GM18517 (cell line): ENCODE results near the gene PI4KB.
"Not testable (repeated sequence)": the region's sequence is repeated elsewhere in the genome, so short reads cannot be mapped to it uniquely, and the experiment has no call there.

ENCODE experiments used
- ATAC-seq: cut with Tn5 transposase; IDR thresholded peaks from one replicate; pipeline ENCODE4 v1.9.1; 2021; ENCODE audit warnings: mild to moderate bottlenecking, moderate library complexity; ENCODE audit not compliant: unreplicated experiment

The PI4KB gene

DNA sequence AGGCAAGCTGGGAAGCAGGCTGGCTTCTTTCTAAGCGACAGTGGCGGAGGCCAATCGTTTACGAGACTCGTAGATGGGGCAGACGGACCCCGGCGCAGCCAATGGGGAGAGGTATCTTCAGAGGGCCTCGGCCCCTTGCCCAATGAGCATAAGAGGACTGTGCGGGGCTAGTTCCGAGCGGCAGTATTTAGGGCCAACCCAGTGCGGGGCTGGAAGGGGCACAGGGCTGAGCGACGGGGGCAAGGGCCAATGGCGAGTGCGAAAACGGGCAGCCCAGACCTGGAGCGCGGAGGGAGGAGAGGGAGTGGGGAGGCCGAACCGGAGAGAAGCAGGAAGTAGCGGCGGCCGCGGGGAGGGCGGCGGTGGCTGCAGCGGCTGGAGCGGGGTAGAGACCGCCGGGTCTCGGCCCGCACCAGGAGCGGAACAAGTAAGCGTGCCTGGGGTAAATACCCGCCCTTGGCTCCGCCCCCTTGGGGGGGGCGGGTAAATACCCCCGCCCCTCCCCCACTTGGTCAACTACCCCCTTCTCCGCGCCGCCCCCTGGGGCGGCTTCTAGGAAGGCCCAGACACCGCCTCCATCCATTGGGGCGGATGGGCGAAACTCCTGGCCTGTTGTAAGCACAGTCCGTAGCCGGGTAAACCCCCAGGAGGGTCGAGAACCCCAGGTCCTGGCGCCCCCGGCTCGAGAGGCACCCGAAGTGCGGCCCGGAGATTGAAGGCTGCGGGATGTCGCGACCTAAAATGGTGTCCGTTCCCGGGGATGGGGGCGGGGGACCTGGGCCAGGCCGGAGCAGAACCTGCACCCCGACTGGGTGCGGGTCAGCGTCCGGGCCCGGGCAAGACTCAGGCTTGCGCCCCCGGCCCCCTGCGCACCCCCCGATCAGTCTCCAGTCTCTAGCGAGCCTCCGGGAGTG, 45.0 kb downstream of the PI4KB start, which contains the start of gene ZNF687:
Gene ZNF687 (plus strand): TSS at position 331 of the 914 bp plus-strand sequence. CDS start 3,993 bp downstream, outside the sequence.
- ATAC-seq, result peak; percentile 86

DNA sequence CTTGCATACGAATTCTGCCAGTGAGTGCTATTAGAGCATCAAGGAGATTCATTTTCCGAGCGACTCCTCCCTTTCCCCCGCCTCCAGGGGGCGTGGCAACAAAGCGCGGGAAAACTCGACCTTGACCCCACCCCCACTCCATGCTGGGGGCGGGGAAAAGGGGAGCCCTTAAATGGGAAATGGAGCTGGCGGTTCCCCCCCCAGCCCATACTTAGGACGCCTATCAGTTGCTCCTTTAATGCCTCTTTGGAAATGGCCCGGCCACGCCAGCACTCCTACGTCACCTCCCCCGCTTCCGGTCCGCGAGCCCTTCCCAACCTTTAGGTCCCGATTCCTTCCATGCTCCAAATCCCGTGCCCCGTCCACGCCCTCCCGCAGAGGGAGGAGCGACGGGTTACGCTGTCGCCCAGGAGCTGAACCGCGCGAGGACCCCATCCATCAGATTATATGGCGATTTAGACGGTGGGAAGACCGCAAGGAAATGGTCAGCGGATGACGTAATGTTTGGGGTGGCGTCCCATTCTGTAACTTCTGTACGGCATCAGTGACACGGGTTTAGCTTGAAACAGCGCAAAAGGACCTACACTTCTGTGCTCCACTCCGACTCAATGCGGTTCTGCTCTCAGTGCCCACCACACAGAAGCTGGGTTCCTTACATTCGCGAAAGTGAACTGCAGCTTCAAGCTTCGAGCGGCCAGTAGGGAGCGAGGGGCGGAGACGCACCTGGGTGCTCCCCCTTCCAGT, 45.8 kb downstream of the PI4KB start:
- ATAC-seq, result peak; percentile 40

DNA sequence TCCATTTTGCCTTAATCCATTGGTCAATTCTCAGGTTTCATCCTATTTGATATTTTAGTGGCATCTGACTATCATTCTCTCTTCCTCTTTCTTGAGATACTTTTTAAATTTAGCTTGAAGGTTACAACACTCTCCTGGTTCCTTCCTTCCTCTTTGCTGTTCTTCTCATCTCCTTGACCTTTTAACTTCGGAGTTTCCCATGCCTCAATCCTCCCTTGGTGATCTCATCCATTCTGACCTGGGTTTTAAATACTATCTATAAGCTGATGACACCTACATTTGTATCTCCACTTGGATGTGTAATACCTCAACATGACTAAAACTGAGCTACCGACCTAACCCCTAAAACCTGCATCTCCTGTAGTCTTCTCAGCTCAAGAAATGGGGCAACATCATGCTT, 50.0 kb downstream of the PI4KB start:
- ATAC-seq, result no peak

DNA sequence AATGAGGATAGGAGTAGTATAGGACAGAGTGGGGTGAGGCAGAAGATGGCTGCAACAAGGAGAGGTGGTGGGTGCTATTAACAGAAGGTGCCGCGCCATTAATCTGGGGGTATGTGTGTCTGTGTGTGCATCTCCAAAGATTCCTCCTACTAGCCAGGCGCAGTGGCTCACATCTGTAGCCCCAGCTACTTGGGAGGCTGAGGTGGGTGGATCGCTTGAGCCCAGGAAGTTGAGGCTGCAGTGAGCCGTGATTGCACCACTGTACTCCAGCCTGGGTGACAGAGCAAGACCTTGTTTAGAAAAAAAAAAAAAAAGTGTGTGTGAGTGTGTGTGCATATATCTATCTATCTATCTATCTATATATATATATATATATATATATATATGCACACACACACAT, 51.9 kb downstream of the PI4KB start:
- not testable (repeated sequence) for ATAC-seq

GRCh38 chr1:151273924-151274466, 53.2 kb downstream of the PI4KB start:
- ATAC-seq, result no peak

GRCh38 chr1:151267760-151268159, 59.5 kb downstream of the PI4KB start:
- no peak for ATAC-seq

DNA sequence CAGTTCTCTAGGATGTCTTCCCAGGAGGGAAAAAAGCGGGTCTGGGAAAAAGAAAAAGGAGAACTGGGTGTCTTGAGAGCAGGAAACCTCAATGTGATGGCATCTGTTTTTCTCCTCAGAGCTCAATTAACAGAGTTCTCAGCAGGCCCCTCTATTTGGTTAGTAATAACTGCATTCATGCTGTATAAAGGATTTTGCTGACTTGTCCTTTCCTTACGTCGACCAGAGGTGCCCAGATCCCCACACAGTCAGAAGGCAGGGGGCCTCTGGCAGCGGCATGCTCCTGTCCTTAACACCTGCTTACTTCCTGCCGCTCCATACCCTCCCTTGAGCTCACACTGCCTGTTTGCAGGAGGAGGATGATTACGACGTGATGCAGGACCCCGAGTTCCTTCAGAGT, 60.4 kb downstream of the PI4KB start:
- no peak for ATAC-seq

DNA sequence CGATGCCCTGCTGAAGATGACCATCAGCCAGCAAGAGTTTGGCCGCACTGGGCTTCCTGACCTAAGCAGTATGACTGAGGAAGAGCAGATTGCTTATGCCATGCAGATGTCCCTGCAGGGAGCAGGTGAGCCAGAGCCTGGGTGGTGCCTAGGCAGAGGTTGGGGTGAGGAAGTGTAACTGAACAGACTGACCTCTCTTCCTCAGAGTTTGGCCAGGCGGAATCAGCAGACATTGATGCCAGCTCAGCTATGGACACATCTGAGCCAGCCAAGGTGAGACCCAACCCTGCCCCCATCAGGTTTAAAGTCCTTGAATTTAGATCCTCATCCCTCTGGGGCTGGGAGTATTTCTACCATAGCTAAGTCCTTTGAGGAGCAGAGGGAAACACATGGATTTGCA, 60.9 kb downstream of the PI4KB start:
- no peak for ATAC-seq

- ATAC-seq, result no peak
Observed at GRCh38 chr1:151265446-151266236, 61.6 kb downstream of the PI4KB start.

DNA sequence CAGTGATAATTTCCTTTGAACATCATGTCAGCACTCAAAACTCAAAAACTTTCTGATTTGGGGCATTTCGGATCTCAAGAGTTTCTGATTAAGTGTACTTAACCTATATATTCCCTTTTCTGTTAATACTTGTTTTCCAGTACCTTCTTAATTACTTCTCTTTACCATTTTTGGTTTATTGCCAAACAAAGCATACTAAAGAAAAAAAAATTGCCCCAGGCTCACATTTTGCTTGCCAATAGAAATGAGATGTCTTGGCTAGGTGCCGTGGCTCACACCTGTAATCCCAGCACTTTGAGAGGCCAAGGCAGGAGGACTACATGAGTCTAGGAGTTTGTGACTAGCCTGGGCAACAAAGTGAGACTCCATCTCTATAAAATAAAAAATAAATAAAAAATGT, 67.9 kb downstream of the PI4KB start:
- no peak for ATAC-seq

- no peak for ATAC-seq
Observed at GRCh38 chr1:151255381-151255780, 71.8 kb downstream of the PI4KB start.

DNA sequence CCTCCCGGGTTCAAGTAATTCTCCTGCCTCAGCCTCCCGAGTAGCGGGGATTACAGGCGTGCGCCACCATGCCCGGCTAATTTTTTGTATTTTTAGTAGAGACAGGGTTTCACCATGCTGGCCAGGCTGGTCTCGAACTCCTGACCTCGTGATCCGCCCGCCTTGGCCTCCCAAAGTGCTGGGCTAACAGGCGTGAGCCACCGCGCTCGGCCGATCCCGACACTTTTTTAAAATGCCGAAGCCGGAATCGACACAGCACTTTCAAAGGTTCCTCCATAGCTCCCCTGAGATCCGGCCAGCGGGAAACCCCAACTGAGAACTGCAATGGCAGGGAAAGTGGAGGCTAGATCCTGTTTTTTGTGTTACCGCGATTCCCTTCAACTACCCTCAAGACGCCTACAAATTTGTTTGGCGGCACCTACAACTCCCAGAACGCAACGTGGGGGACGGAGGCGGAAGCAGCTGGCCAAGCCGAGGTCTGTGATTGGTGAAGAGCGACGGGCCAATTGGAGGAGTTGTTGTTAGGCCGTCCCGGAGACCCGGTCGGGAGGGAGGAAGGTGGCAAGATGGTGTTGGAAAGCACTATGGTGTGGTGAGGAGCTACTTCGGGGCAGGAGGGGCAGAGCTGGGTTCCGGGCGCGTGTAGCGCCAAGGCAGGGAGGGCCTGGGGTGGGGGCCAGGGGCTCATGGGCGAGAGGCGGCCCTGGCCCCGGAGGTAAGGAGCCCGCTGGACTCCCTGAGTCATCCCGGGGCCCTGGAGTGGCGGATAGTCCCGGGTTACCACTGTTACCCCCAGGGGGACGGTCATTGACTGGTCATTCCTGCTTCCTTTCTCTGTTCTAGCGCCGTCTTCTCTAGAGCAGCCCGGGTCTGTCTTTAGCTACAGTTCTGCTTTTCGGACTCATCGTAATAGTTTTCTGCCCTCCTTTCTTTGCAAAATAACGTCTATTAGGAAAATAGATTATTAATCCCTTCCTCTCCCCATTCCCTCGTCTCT, 72.7 kb downstream of the PI4KB start, which contains the start of gene PSMD4:
Gene PSMD4 (plus strand): TSS at position 518 of the 997 bp plus-strand sequence. CDS start 49 bp downstream, at position 567.
- peak; percentile 95 for ATAC-seq

DNA sequence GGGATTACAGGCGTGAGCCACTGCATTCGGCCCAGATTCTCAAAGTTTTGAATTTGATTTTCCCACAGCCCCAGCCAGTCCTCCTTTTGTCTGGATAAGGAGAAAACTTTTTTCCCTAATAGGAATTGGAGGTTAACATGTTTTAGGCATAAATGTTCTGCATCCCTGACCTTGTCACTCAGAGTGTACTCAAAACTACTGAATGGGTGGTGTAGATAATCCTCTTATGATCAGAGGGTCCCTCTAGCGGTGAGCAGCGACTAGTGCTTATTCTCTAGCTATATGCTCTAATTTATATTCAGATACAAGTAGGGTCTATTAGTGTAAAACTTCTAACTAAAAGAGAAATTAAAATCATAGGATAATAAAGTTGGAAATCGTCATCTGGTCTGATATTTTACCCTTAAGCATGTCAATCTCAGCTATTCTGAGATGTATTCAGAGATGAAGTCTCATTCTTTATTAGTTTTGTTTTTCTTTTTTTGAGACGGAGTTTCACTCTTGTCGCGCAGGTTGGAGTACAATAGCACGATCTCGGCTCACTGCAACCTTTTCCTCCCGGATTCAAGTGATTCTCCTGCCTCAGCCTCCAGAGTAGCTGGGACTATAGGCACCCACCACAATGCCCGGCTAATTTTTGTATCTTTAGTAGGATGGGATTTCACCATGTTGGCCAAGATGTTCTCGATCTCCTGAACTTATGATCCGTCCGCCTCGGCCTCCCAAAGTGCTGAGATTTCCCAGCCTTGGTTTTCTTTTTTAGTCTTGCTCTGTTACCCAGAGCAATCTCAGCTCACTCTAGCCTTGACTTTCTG, 75.4 kb downstream of the PI4KB start:
- no peak for ATAC-seq

- ATAC-seq, result no peak
Observed at GRCh38 chr1:151246786-151247185, 80.4 kb downstream of the PI4KB start.

DNA sequence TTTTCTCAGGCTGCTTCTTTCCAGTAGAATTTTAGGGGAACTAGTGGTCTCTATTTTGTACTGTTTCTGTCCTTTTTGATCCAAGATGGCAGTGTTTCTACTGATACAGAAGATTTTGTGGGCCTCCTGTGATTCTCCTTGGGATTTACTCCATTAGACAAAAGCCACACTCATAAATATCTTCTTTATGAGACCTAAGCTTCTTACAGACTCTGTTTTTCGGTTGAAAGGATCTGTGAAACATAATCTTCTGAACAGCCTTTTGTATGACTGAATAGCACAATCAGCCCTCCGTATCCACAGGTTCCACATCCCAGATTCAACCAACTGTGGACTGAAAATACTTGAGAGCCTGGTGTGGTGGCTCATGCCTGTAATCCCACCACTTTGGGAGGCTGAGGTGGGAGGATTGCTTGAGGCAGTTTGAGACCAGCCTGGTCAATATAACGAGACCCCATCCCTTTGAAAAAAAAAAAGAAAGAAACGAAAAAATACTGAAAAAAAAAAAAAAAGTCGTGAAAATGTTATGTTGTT, 83.5 kb downstream of the PI4KB start:
- no peak for ATAC-seq

DNA sequence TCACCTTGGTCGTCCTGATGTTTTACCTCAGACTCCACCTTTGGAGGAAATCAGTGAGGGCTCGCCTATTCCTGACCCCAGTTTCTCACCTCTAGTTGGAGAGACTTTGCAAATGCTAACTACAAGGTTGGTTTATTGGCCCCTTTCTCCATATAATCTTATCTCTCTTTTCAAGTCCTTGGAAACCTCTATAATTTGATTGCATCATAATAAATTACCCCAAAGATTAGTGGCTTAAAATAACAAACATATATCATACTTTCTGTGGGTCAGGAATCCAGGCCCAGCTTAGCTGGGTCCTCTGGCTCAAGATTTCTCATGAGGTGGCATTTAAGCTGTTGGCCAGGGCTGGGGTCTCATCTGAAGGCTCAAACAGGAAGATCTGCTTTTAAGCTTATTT, 84.8 kb downstream of the PI4KB start:
- ATAC-seq, result no peak
